GM12878 (cell line): ENCODE measurements around the gene EGF. TPM values are rescaled to one million over a fixed set of nuclear protein-coding genes. Genes with fewer than 3 reads are reported as not detected.

ENCODE experiments used
- ATF2 ChIP-seq: IDR thresholded peaks from 2 replicates; pipeline ENCODE4 v1.6.1; 2012; ENCODE audit warnings: low read length, inconsistent platforms
- CBX5 ChIP-seq: sonication (generic); IDR thresholded peaks from 2 replicates; pipeline ENCODE4 v1.6.1; 2016; ENCODE audit warnings: low read depth, moderate library complexity, mild to moderate bottlenecking, inconsistent platforms
- IKZF1 ChIP-seq: fragments of 450-650 bp; conservative IDR thresholded peaks from 2 replicates; pipeline ENCODE4 v1.6.1; 2017; ENCODE audit warnings: antibody characterized with exemption, mild to moderate bottlenecking
- PBX3 ChIP-seq: IDR thresholded peaks from 2 replicates; pipeline ENCODE4 v1.6.1; 2011; ENCODE audit warnings: mild to moderate bottlenecking, low read depth, low read length, moderate library complexity; ENCODE audit not compliant: insufficient replicate concordance
- ZBED1 ChIP-seq: IDR thresholded peaks from 2 replicates; pipeline ENCODE4 v1.6.1; 2016; ENCODE audit warnings: borderline replicate concordance
- ZNF217 ChIP-seq: fragments of 450-650 bp; IDR thresholded peaks from 2 replicates; pipeline ENCODE4 v1.6.1; 2017; ENCODE audit warnings: antibody characterized with exemption, mild to moderate bottlenecking
- polyA plus RNA-seq, 11 experiments: library from polyadenylated mRNA; depleted of rRNA in 4 of 11; unstranded in 6 of 11; stranded (reverse) in 5 of 11; fragments of >200 nt; fragmentation: Nextera tagmentation in 4 of 11; fragmentation: Illumina TruSeq in 1 of 11; extraction: Ambion mirVana in 4 of 11; extraction: Trizol in 1 of 11; gene quantifications; 1 replicate in 1 of 11; 2 replicates in 10 of 11; pipeline versions ENCODE4 v1.2.1 to v1.2.3, GENCODE V29; 2011 to 2016; ENCODE audit warnings: inconsistent platforms in 2 of 11, missing spikeins in 2 of 11, low read depth in 1 of 11
- total RNA-seq, 4 experiments: library from RNA; depleted of rRNA in 3 of 4; stranded (reverse); fragments of >200 nt in 3 of 4; fragmentation: Illumina TruSeq in 1 of 4; extraction: Trizol in 1 of 4; gene quantifications; 2 replicates each; pipeline versions ENCODE4 v1.2.1 to v1.2.3, GENCODE V29; 2013 to 2021
- TF ChIP-seq, protein P1 (sequence below): IDR thresholded peaks from 2 replicates; pipeline ENCODE4 v1.6.1; 2012; ENCODE audit warnings: improper control_type of control experiment, low read depth, low read length; ENCODE audit not compliant: insufficient replicate concordance
- TF ChIP-seq, protein P2 (sequence below): fragments of 450-650 bp; IDR thresholded peaks from 2 replicates; pipeline ENCODE4 v1.6.1; 2016; ENCODE audit warnings: mild to moderate bottlenecking

Gene EGF
- total and polyA plus RNA-seq, 10 of the 15 experiments (the other 5 are each of a cell fraction or from before 2014, with no cell fraction given) = 0.02 to 0.90 (median 0.19) TPM; not detected in 4

DNA sequence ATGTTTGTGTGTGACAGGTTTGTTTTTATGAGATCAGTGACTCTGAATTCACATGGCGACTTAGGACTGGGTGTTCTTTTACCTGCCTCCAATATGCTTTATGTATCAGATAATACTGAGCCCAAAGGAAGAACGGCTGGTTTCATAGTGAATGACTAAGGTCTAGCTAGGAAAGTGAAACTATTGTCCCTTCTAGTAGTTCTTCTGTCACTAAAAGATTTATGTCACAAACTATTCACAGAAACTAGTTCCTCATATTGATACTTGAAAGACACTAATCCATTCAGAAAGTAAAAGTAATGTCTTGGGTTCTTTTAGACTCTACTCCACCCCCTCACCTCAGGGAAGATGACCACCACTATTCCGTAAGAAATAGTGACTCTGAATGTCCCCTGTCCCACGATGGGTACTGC, 81.7 kb downstream of the EGF start (continued):
- TF ChIP-seq, protein P1, sequence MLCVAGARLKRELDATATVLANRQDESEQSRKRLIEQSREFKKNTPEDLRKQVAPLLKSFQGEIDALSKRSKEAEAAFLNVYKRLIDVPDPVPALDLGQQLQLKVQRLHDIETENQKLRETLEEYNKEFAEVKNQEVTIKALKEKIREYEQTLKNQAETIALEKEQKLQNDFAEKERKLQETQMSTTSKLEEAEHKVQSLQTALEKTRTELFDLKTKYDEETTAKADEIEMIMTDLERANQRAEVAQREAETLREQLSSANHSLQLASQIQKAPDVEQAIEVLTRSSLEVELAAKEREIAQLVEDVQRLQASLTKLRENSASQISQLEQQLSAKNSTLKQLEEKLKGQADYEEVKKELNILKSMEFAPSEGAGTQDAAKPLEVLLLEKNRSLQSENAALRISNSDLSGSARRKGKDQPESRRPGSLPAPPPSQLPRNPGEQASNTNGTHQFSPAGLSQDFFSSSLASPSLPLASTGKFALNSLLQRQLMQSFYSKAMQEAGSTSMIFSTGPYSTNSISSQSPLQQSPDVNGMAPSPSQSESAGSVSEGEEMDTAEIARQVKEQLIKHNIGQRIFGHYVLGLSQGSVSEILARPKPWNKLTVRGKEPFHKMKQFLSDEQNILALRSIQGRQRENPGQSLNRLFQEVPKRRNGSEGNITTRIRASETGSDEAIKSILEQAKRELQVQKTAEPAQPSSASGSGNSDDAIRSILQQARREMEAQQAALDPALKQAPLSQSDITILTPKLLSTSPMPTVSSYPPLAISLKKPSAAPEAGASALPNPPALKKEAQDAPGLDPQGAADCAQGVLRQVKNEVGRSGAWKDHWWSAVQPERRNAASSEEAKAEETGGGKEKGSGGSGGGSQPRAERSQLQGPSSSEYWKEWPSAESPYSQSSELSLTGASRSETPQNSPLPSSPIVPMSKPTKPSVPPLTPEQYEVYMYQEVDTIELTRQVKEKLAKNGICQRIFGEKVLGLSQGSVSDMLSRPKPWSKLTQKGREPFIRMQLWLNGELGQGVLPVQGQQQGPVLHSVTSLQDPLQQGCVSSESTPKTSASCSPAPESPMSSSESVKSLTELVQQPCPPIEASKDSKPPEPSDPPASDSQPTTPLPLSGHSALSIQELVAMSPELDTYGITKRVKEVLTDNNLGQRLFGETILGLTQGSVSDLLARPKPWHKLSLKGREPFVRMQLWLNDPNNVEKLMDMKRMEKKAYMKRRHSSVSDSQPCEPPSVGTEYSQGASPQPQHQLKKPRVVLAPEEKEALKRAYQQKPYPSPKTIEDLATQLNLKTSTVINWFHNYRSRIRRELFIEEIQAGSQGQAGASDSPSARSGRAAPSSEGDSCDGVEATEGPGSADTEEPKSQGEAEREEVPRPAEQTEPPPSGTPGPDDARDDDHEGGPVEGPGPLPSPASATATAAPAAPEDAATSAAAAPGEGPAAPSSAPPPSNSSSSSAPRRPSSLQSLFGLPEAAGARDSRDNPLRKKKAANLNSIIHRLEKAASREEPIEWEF = peak; percentile 19
- TF ChIP-seq ZNF217 (no peak), ATF2 (peak; percentile 68; the same call in 1 of the 2 replicates), ZBED1 (0 out of 2 replicates have a peak, but pooled peaks have one; percentile 61), PBX3 (peak; percentile 28), CBX5 (0 out of 2 replicates have a peak, but pooled peaks have one; percentile 22), IKZF1 (peak; percentile 45)
- TF ChIP-seq, protein P2, sequence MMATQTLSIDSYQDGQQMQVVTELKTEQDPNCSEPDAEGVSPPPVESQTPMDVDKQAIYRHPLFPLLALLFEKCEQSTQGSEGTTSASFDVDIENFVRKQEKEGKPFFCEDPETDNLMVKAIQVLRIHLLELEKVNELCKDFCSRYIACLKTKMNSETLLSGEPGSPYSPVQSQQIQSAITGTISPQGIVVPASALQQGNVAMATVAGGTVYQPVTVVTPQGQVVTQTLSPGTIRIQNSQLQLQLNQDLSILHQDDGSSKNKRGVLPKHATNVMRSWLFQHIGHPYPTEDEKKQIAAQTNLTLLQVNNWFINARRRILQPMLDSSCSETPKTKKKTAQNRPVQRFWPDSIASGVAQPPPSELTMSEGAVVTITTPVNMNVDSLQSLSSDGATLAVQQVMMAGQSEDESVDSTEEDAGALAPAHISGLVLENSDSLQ = peak; percentile 83
